Esophagus muscularis mucosa (tissue), 4 donors: ENCODE measurements around the gene TRIM29. TPM values are rescaled to one million over a fixed set of nuclear protein-coding genes. Genes with fewer than 3 reads are reported as not detected.

Source experiments
- DNase-seq: peaks from one replicate; pipeline ENCODE4 v3.0.0-alpha.2; 2017; ENCODE audit errors: extremely low spot score
- H3K27ac ChIP-seq, 4 donors: fragments of 200-600 bp; sonication (generic); replicated peaks in 1 of 4; 1 replicate in 3 of 4; 2 replicates in 1 of 4; pipeline ENCODE4 v1.5.1; 2016 to 2019; ENCODE audit warnings: mild to moderate bottlenecking in 1 of 4
- H3K27me3 ChIP-seq, 4 donors: fragments of 200-600 bp; sonication (generic); one replicate each; pipeline versions ENCODE4 v1.5.1 to v1.6.0; 2016 to 2019
- H3K36me3 ChIP-seq, 4 donors: fragments of 200-600 bp; sonication (generic); one replicate each; pipeline ENCODE4 v1.5.1; 2016 to 2019
- H3K4me1 ChIP-seq, 4 donors: fragments of 200-600 bp; sonication (generic); one replicate each; pipeline ENCODE4 v1.5.1; 2016 to 2019
- H3K4me3 ChIP-seq, 4 donors: fragments of 200-600 bp; sonication (generic); 1 replicate in 2 of 4; 2 replicates in 2 of 4; pipeline ENCODE4 v1.5.1; 2016 to 2019; ENCODE audit warnings: mild to moderate bottlenecking in 4 of 4, moderate library complexity in 1 of 4
- H3K9me3 ChIP-seq, 4 donors: fragments of 200-600 bp; sonication (generic); 1 replicate in 3 of 4; 2 replicates in 1 of 4; pipeline ENCODE4 v1.5.1; 2016 to 2019
- EP300 ChIP-seq: sonication (generic); formaldehyde crosslinking; IDR thresholded peaks from one replicate; pipeline ENCODE4 v1.6.1; 2017; ENCODE audit warnings: antibody characterized with exemption
- POLR2A ChIP-seq: fragments of 450-650 bp; IDR thresholded peaks from one replicate; pipeline ENCODE4 v1.6.1; 2017; ENCODE audit warnings: antibody characterized with exemption, moderate library complexity, mild to moderate bottlenecking, low read depth
- POLR2AphosphoS5 ChIP-seq, 2 donors: sonication (generic); formaldehyde crosslinking; IDR thresholded peaks; one replicate each; pipeline ENCODE4 v1.6.1; 2017; ENCODE audit warnings: antibody characterized with exemption in 2 of 2
- WGBS: methylation state at CpG from one replicate; pipeline ENCODE4 v1.1.5; 2018; 5-methylcytosine and 5-hydroxymethylcytosine counted together
- intact Hi-C: fragments of 100-400 bp; cut with DNase I; formaldehyde crosslinking; loops from one replicate; pipeline ENCODE4 v1.15.1; 2023
- total RNA-seq, 4 donors: library from RNA; depleted of rRNA; stranded (reverse); fragments of >200 nt; gene quantifications; one replicate each; pipeline versions ENCODE4 v1.1.0 to v1.2.1, GENCODE V29; 2016
- TF ChIP-seq, protein P1 (sequence below), 3 experiments: fragments of 200-600 bp in 2 of 3; fragments of 450-650 bp in 1 of 3; sonication (generic) in 2 of 3; IDR thresholded peaks; one replicate each; pipeline ENCODE4 v1.5.1; 2017 to 2019; ENCODE audit warnings: antibody characterized with exemption in 3 of 3, mild to moderate bottlenecking in 2 of 3, moderate library complexity in 1 of 3

The TRIM29 gene
- total RNA-seq, 4 donors from 2014 or later: 0.45 to 1.3 (median 0.75) TPM

DNA sequence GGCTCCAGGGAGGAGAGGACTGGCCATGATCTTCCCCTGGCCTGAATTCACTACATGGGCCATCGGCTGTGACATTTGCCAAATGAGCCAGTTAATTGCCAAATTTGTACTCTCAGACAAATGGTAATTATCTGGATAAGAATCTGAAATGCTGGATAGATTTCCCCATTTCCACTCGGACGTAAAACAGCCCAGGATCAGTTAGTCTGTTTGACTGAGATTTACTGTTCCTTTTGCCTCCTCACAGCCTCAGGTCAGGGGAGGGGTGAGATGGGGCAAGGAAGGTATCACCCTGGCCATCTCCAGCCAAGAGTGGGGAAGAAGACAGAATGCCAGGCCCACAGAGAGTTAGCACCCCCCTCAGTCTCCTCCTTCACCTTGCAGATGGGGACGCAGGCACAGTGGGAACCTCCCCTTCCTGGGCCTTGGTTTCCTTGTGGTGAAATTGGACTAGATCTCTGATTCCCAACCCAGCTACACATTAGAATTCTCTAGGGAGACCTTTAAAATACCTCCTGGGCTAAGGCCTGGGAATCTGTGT is 5.2 kb downstream of the TRIM29 start:
- TF ChIP-seq, protein P1, sequence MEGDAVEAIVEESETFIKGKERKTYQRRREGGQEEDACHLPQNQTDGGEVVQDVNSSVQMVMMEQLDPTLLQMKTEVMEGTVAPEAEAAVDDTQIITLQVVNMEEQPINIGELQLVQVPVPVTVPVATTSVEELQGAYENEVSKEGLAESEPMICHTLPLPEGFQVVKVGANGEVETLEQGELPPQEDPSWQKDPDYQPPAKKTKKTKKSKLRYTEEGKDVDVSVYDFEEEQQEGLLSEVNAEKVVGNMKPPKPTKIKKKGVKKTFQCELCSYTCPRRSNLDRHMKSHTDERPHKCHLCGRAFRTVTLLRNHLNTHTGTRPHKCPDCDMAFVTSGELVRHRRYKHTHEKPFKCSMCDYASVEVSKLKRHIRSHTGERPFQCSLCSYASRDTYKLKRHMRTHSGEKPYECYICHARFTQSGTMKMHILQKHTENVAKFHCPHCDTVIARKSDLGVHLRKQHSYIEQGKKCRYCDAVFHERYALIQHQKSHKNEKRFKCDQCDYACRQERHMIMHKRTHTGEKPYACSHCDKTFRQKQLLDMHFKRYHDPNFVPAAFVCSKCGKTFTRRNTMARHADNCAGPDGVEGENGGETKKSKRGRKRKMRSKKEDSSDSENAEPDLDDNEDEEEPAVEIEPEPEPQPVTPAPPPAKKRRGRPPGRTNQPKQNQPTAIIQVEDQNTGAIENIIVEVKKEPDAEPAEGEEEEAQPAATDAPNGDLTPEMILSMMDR (IDR thresholded peaks at IDR 0.05): no peak
- no peak for TF ChIP-seq EP300
- TF ChIP-seq POLR2A: no peak
- no peak for TF ChIP-seq POLR2AphosphoS5 (IDR thresholded peaks at IDR 0.05)
- DNase-seq: no peak
- Histone ChIP-seq H3K4me3 (no peak overlapping the region), H3K27me3 (no peaks in the 10 kb centered on the region), H3K27ac (no peak overlapping the region), H3K36me3 (no peaks in the 10 kb centered on the region), H3K4me1 (peaks cover 0 to 5% (median 0%) of the 10 kb centered on the region in 4 donors), H3K9me3 (no peaks in the 10 kb centered on the region)
- intact Hi-C loops: no loop called here
- WGBS: 75% methylated on average over 4 of the region's 4 CpGs

- H3K9me3 ChIP-seq: no peaks in the 10 kb centered on the region
- no peak overlapping the region for H3K27ac ChIP-seq
- no peak for TF ChIP-seq POLR2A
- TF ChIP-seq, protein P1 (IDR thresholded peaks at IDR 0.05): no peak
- no peak for TF ChIP-seq POLR2AphosphoS5 (IDR thresholded peaks at IDR 0.05)
- no peak for TF ChIP-seq EP300
- intact Hi-C loops: no loop called here
- WGBS: 84% methylated on average over 12 of the region's 12 CpGs
- DNase-seq: no peak
- H3K27me3 ChIP-seq: no peaks in the 10 kb centered on the region
- H3K4me3 ChIP-seq: no peak overlapping the region
- peaks cover 0 to 5% (median 0%) of the 10 kb centered on the region in 4 donors for H3K4me1 ChIP-seq
- H3K36me3 ChIP-seq: no peaks in the 10 kb centered on the region
Measured at GRCh38 chr11:120131941-120132644, 5.8 kb downstream of the TRIM29 start.

GRCh38 chr11:120130991-120131760 is 6.7 kb downstream of the TRIM29 start:
- TF ChIP-seq, protein P1 (IDR thresholded peaks at IDR 0.05): no peak
- TF ChIP-seq POLR2AphosphoS5 (IDR thresholded peaks at IDR 0.05): no peak
- WGBS: 92% methylated on average over 8 of the region's 8 CpGs
- Histone ChIP-seq H3K4me3 (no peak overlapping the region), H3K9me3 (no peaks in the 10 kb centered on the region), H3K27ac (no peak overlapping the region), H3K4me1 (peaks cover 0 to 5% (median 0%) of the 10 kb centered on the region in 4 donors), H3K27me3 (no peaks in the 10 kb centered on the region), H3K36me3 (no peaks in the 10 kb centered on the region)
- DNase-seq: no peak
- intact Hi-C loops: no loop called here

DNA sequence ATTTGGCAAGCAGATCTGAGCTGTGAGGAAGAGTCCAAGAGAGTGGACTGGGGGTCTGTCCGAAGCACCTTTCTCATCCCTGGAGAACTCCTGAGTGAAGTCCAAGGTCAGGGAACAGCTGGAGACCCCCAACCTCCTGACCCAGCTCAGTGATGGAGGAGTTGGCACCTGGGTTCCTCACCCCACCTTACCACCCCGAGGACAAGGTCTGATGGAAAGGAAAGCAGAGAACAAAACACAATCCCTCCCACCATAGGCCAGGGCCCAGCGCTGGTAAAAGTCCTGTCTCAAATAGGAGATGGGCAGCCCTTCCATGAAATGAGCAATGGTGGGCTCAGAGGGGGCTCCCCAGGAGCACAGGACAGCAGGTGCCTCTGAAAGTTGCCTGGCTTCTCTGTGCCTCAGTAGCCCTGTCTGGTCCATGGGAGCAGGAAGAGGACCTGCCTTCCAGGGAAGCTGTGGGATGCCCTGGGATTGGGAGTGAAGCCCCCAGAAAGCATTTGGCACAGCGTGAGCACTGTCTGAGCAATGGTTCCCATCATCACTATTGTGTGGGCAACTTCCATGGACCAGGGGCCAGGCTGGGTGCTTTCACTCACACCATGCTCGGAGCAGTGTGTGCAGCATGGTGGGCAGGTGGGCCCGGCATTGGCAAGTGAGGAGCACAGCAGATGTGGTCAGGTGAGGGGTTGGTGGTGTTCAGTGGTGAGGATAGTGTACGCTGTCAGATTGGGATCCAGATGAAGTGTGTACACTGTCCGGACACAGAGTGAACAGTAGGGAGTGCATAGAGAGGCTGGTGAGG is 7.5 kb downstream of the TRIM29 start:
- no peaks in the 10 kb centered on the region for H3K27me3 ChIP-seq
- WGBS: 89% methylated on average over 8 of the region's 8 CpGs
- intact Hi-C loops: no loop called here
- H3K4me1 ChIP-seq: peaks cover 0 to 5% (median 0%) of the 10 kb centered on the region in 4 donors
- TF ChIP-seq POLR2AphosphoS5 (IDR thresholded peaks at IDR 0.05) (no peak), POLR2A (no peak), EP300 (no peak)
- TF ChIP-seq, protein P1 (IDR thresholded peaks at IDR 0.05): no peak
- no peaks in the 10 kb centered on the region for H3K36me3 ChIP-seq
- no peak for DNase-seq
- H3K9me3 ChIP-seq: no peaks in the 10 kb centered on the region
- H3K4me3 ChIP-seq: no peak overlapping the region
- no peak overlapping the region for H3K27ac ChIP-seq
